HCT116 (cell line): Measurements from ENCODE around the gene GET3. TPM values are rescaled to one million over a fixed set of nuclear protein-coding genes. Genes with fewer than 3 reads are reported as not detected.

Experiments
- ATAC-seq: fragments of 200-7000 bp; cut with Tn5 transposase; 2 replicates; pipeline ENCODE4 v1.9.1; 2020; ENCODE audit warnings: mild to moderate bottlenecking, moderate library complexity
- BruUV-seq: library from RNA; stranded (reverse); fragments of 400-500 nt; replicated peaks from 2 replicates; lab custom pipeline; 2021; lab: Mats Ljungman, UMichigan
- CTCF ChIA-PET: fragments of 300-600 bp; sonication (Branson Sonifier 250); formaldehyde crosslinking; loops from one replicate; lab custom pipeline; 2021; ENCODE audit warnings: antibody characterized with exemption; lab: Charles Lee
- POLR2A ChIA-PET: fragments of 300-600, 350-600 bp; sonication (Branson Sonifier 250); formaldehyde crosslinking; loops from one replicate; lab custom pipeline; 2021; ENCODE audit warnings: antibody characterized with exemption; lab: Charles Lee
- RAD21 ChIA-PET, 2 experiments: fragments of 300-600 bp; sonication (Branson Sonifier 250); formaldehyde crosslinking; loops; one replicate each; lab custom pipeline; 2023; ENCODE audit warnings: low total read pairs in 2 of 2; ENCODE audit not compliant: uncharacterized antibody in 2 of 2, unreplicated experiment in 2 of 2, low non-redundant PET in 1 of 2; lab: Charles Lee
- DNase-seq: peaks from one replicate; pipeline ENCODE4 v3.0.0-alpha.2; 2010; ENCODE audit warnings: low read depth, low spot score
- H2AFZ ChIP-seq: fragments of 200-600 bp; shearing (Covaris generic), sonication (generic); 2 replicates; pipeline ENCODE4 v1.6.1; 2017; ENCODE audit warnings: low read depth, mixed run types, mixed read lengths, antibody characterized with exemption, low read length; ENCODE audit not compliant: poor library complexity, severe bottlenecking
- H3K27ac ChIP-seq: 2 replicates; pipeline ENCODE4 v1.5.1; 2012; ENCODE audit warnings: low read depth, low read length
- H3K27me3 ChIP-seq: fragments of 200-600 bp; sonication (generic); 2 replicates; pipeline ENCODE4 v1.6.1; 2016; ENCODE audit warnings: mixed run types, low read length, mixed read lengths; ENCODE audit not compliant: insufficient read depth
- H3K36me3 ChIP-seq, 2 experiments: fragments of 200-500 bp in 1 of 2; fragments of 200-600 bp in 1 of 2; sonication (Bioruptor generic) in 1 of 2; sonication (generic) in 1 of 2; 2 replicates each; pipeline versions ENCODE4 v1.5.1 to v1.6.1; 2014 to 2016; ENCODE audit warnings: low read length in 2 of 2, inconsistent platforms in 1 of 2, mixed read lengths in 1 of 2, mixed run types in 1 of 2; ENCODE audit not compliant: insufficient read depth in 2 of 2, control insufficient read depth in 1 of 2
- H3K4me1 ChIP-seq, 2 experiments: fragments of 200-600 bp in 1 of 2; sonication (generic) in 1 of 2; 2 replicates each; pipeline versions ENCODE4 v1.5.1 to v1.6.1; 2012 to 2017; ENCODE audit warnings: low read length in 2 of 2, inconsistent platforms in 1 of 2, mild to moderate bottlenecking in 1 of 2, mixed read lengths in 1 of 2, mixed run types in 1 of 2, moderate library complexity in 1 of 2; ENCODE audit not compliant: insufficient read depth in 2 of 2, control insufficient read depth in 1 of 2
- H3K4me2 ChIP-seq: fragments of 200-600 bp; sonication (generic); 2 replicates; pipeline ENCODE4 v1.6.1; 2017; ENCODE audit warnings: mixed run types, low read length, mixed read lengths
- H3K4me3 ChIP-seq, 2 experiments: fragments of 200-600 bp in 1 of 2; sonication (generic) in 1 of 2; replicated peaks in 1 of 2; 2 replicates each; pipeline ENCODE4 v1.5.1; 2011 to 2016; ENCODE audit warnings: low read length in 2 of 2, control low read depth in 1 of 2, low read depth in 1 of 2, mild to moderate bottlenecking in 1 of 2, mixed read lengths in 1 of 2, mixed run types in 1 of 2
- H3K79me2 ChIP-seq: fragments of 200-600 bp; sonication (generic); 2 replicates; pipeline ENCODE4 v1.6.1; 2017; ENCODE audit warnings: mild to moderate bottlenecking, mixed run types, low read length, moderate library complexity, mixed read lengths; ENCODE audit not compliant: insufficient read depth
- H3K9ac ChIP-seq: fragments of 200-600 bp; sonication (generic); 2 replicates; pipeline ENCODE4 v1.6.1; 2016; ENCODE audit warnings: low read length, mixed read lengths
- H3K9me2 ChIP-seq: fragments of 200-600 bp; sonication (generic), shearing (Covaris generic); 2 replicates; pipeline ENCODE4 v1.6.1; 2017; ENCODE audit warnings: mixed run types, mild to moderate bottlenecking, moderate library complexity; ENCODE audit not compliant: insufficient read depth
- H3K9me3 ChIP-seq, 2 experiments: fragments of 200-500 bp in 1 of 2; fragments of 200-600 bp in 1 of 2; sonication (Bioruptor generic) in 1 of 2; sonication (generic) in 1 of 2; 2 replicates each; pipeline ENCODE4 v1.6.1; 2014 to 2017; ENCODE audit warnings: low read length in 2 of 2, mixed read lengths in 2 of 2, inconsistent platforms in 1 of 2, low read depth in 1 of 2, mild to moderate bottlenecking in 1 of 2, mixed run types in 1 of 2, moderate library complexity in 1 of 2; ENCODE audit not compliant: control insufficient read depth in 1 of 2, insufficient read depth in 1 of 2
- H4K20me1 ChIP-seq: fragments of 200-600 bp; sonication (generic), shearing (Covaris generic); 2 replicates; pipeline ENCODE4 v1.6.1; 2017; ENCODE audit warnings: mixed run types, mild to moderate bottlenecking, moderate library complexity; ENCODE audit not compliant: insufficient read depth
- CBX3 ChIP-seq: IDR thresholded peaks from 2 replicates; pipeline ENCODE4 v1.6.1; 2012; ENCODE audit warnings: low read depth
- CEBPB ChIP-seq: IDR thresholded peaks from 2 replicates; pipeline ENCODE4 v1.6.1; 2012; ENCODE audit warnings: low read depth
- ELF1 ChIP-seq: IDR thresholded peaks from 2 replicates; pipeline ENCODE4 v1.6.1; 2012; ENCODE audit warnings: low read depth, borderline replicate concordance
- EZH2phosphoT487 ChIP-seq: fragments of 200-600 bp; IDR thresholded peaks from 2 replicates; pipeline ENCODE4 v1.6.1; 2018; ENCODE audit warnings: antibody characterized with exemption, borderline replicate concordance
- FOSL1 ChIP-seq: IDR thresholded peaks from 2 replicates; pipeline ENCODE4 v1.6.1; 2012; ENCODE audit warnings: low read depth
- POLR2A ChIP-seq: IDR thresholded peaks from 2 replicates; pipeline ENCODE4 v1.7.0; 2011; ENCODE audit warnings: borderline replicate concordance; ENCODE audit not compliant: insufficient read depth, insufficient read length; ENCODE audit errors: extremely low read depth
- POLR2AphosphoS5 ChIP-seq: IDR thresholded peaks from 2 replicates; pipeline ENCODE4 v1.6.1; 2011; ENCODE audit warnings: mild to moderate bottlenecking, low read depth, low read length, moderate library complexity
- SIN3A ChIP-seq: IDR thresholded peaks from 2 replicates; pipeline ENCODE4 v1.6.1; 2012; ENCODE audit warnings: low read depth
- TCF7L2 ChIP-seq: IDR thresholded peaks from 2 replicates; pipeline ENCODE4 v1.7.0; 2011; ENCODE audit warnings: borderline replicate concordance, inconsistent platforms; ENCODE audit not compliant: insufficient read depth, insufficient read length; ENCODE audit errors: extremely low read depth
- YY1 ChIP-seq: IDR thresholded peaks from 2 replicates; pipeline ENCODE4 v1.6.1; 2011; ENCODE audit warnings: low read length, low read depth, moderate library complexity, mild to moderate bottlenecking; ENCODE audit not compliant: insufficient replicate concordance; ENCODE audit errors: extremely low read depth
- ZNF274 ChIP-seq: fragments of 200-500 bp; sonication (Bioruptor generic); IDR thresholded peaks from 2 replicates; pipeline ENCODE4 v1.6.1; 2014; ENCODE audit warnings: mild to moderate bottlenecking, low read depth, low read length, inconsistent platforms
- intact Hi-C: fragments of 100-400 bp; cut with micrococcal nuclease; formaldehyde crosslinking; loops from 2 replicates; pipeline ENCODE4 v1.10.0; 2022
- total RNA-seq: library from RNA; stranded (reverse); gene quantifications from one replicate; pipeline ENCODE4 v1.2.1, GENCODE V29; 2021; ENCODE audit not compliant: unreplicated experiment
- TF ChIP-seq, protein P1 (sequence below): IDR thresholded peaks from 2 replicates; pipeline ENCODE4 v1.6.1; 2011; ENCODE audit warnings: mild to moderate bottlenecking, low read length, moderate library complexity; ENCODE audit not compliant: insufficient replicate concordance; ENCODE audit errors: extremely low read depth
- TF ChIP-seq, protein P2 (sequence below): IDR thresholded peaks from 2 replicates; pipeline ENCODE4 v1.6.1; 2012

Gene GET3
- total RNA-seq, 1 experiment from 2014 or later = 77.6 TPM

DNA sequence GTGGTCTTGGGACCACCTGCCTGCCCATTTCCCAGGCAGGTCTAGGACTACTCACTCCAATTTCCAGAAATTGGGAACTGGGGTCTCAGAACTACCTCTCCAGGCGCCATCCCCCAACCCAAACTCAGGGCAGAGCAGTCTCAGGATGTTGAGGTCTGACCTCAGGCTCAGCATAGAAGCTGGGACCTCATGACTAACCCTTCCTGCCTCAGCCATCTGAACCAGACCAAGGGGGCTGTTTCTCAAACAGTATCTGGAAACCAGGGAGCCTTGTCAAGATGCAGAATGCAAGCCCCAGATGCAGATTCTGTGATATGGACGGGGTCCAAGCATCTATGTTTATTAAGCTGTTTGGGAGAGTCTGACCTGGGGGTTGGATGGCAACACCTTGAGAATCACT lies 42.2 kb upstream of the GET3 start:
- Histone ChIP-seq H3K27ac (no peak overlapping the region), H3K9ac (peak overlapping the region; percentile 90; the same call in 1 of the 2 replicates), H3K27me3 (no peaks in the 10 kb centered on the region), H4K20me1 (no peaks in the 10 kb centered on the region), H3K79me2 (peaks cover 10% of the 10 kb centered on the region; the same call in 1 of the 2 replicates), H3K9me2 (no peaks in the 10 kb centered on the region), H3K4me3 (peak overlapping the region; percentile 88 to 92), H2AFZ (no peak overlapping the region), H3K4me1 (peaks cover 9 to 23% of the 10 kb centered on the region in 2 experiments; a peak in 3 of 4 replicates), H3K9me3 (no peaks in the 10 kb centered on the region), H3K36me3 (peaks cover 6 to 9% of the 10 kb centered on the region in 2 experiments; a peak in 2 of 4 replicates), H3K4me2 (peak overlapping the region; percentile 93)
- TF ChIP-seq SIN3A (no peak), POLR2A (no peak), EZH2phosphoT487 (no peak), CEBPB (no peak), POLR2AphosphoS5 (no peak), ZNF274 (no peak), YY1 (no peak), CBX3 (no peak), TCF7L2 (no peak), FOSL1 (no peak), ELF1 (no peak)
- TF ChIP-seq, protein P1, sequence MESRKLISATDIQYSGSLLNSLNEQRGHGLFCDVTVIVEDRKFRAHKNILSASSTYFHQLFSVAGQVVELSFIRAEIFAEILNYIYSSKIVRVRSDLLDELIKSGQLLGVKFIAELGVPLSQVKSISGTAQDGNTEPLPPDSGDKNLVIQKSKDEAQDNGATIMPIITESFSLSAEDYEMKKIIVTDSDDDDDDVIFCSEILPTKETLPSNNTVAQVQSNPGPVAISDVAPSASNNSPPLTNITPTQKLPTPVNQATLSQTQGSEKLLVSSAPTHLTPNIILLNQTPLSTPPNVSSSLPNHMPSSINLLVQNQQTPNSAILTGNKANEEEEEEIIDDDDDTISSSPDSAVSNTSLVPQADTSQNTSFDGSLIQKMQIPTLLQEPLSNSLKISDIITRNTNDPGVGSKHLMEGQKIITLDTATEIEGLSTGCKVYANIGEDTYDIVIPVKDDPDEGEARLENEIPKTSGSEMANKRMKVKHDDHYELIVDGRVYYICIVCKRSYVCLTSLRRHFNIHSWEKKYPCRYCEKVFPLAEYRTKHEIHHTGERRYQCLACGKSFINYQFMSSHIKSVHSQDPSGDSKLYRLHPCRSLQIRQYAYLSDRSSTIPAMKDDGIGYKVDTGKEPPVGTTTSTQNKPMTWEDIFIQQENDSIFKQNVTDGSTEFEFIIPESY = no peak
- TF ChIP-seq, protein P2, sequence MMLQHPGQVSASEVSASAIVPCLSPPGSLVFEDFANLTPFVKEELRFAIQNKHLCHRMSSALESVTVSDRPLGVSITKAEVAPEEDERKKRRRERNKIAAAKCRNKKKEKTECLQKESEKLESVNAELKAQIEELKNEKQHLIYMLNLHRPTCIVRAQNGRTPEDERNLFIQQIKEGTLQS = no peak
- ChIA-PET CTCF (interaction anchor here (0.5 kb wide), 1 partner anchor 81 kb away, joined by 5 read pairs; no protein-coding TSS in a partner anchor), POLR2A (no interaction called here), RAD21 (no interaction called here)
- intact Hi-C loops = no loop called here
- BruUV-seq = no TSS peak
- no peak for DNase-seq
- no peak for ATAC-seq
